ENCODE measurements around the gene PRDM5.

DNA sequence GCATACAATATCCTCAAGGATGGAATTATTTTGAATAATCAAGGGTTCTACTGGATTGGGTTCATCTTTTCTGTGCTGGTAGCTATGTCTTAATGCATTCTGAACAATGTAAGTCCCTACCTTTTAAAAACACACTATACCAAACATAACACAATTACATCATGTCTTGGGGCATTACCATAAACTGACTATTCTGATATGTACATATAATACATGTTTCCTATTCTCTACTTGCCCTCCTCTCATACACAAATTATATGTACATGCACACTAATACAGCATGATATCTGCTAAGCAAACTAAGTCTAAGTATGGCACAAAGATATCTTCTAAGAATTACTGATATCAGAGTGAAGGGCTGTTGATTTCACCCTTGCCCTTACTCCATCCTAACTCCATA, 147.1 kb downstream of the PRDM5 start:
- TF ChIP-seq FOXM1 (IDR thresholded peaks at IDR 0.05; ENCODE audit: borderline replicate concordance, low read depth), result no peak
- TF ChIP-seq EP300 (IDR thresholded peaks at IDR 0.05; ENCODE audit: borderline replicate concordance), result no peak
- no peak for TF ChIP-seq CEBPB (IDR thresholded peaks at IDR 0.05)
- no peak for TF ChIP-seq TAF1 (IDR thresholded peaks at IDR 0.05; ENCODE audit: low read depth)
- TF ChIP-seq, protein P1, sequence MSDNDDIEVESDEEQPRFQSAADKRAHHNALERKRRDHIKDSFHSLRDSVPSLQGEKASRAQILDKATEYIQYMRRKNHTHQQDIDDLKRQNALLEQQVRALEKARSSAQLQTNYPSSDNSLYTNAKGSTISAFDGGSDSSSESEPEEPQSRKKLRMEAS (IDR thresholded peaks at IDR 0.05), result no peak
- no peak for TF ChIP-seq YY1 (IDR thresholded peaks at IDR 0.05; ENCODE audit: low read depth)
- TF ChIP-seq RAD21 (IDR thresholded peaks at IDR 0.05; ENCODE audit: low read depth), result no peak
- TF ChIP-seq EGR1 (IDR thresholded peaks at IDR 0.05), result no peak
- no peak for TF ChIP-seq TEAD4 (IDR thresholded peaks at IDR 0.05)
- no peak for TF ChIP-seq CREB1 (IDR thresholded peaks at IDR 0.05; ENCODE audit: low read depth)
- TF ChIP-seq, protein P2, sequence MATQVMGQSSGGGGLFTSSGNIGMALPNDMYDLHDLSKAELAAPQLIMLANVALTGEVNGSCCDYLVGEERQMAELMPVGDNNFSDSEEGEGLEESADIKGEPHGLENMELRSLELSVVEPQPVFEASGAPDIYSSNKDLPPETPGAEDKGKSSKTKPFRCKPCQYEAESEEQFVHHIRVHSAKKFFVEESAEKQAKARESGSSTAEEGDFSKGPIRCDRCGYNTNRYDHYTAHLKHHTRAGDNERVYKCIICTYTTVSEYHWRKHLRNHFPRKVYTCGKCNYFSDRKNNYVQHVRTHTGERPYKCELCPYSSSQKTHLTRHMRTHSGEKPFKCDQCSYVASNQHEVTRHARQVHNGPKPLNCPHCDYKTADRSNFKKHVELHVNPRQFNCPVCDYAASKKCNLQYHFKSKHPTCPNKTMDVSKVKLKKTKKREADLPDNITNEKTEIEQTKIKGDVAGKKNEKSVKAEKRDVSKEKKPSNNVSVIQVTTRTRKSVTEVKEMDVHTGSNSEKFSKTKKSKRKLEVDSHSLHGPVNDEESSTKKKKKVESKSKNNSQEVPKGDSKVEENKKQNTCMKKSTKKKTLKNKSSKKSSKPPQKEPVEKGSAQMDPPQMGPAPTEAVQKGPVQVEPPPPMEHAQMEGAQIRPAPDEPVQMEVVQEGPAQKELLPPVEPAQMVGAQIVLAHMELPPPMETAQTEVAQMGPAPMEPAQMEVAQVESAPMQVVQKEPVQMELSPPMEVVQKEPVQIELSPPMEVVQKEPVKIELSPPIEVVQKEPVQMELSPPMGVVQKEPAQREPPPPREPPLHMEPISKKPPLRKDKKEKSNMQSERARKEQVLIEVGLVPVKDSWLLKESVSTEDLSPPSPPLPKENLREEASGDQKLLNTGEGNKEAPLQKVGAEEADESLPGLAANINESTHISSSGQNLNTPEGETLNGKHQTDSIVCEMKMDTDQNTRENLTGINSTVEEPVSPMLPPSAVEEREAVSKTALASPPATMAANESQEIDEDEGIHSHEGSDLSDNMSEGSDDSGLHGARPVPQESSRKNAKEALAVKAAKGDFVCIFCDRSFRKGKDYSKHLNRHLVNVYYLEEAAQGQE (IDR thresholded peaks at IDR 0.05; ENCODE audit: low read depth), result no peak
- no peak for TF ChIP-seq ZBTB7A (IDR thresholded peaks at IDR 0.05; ENCODE audit: low read depth)
